Suprapubic skin (tissue), 4 donors: ENCODE results near the gene DUOXA2. TPM values are rescaled to one million over a fixed set of nuclear protein-coding genes. Genes with fewer than 3 reads are reported as not detected.

Experiments
- DNase-seq, 2 donors: peaks; one replicate each; pipeline ENCODE4 v3.0.0-alpha.2; 2019; ENCODE audit warnings: low spot score in 2 of 2
- H3K27ac ChIP-seq: fragments of 200-600 bp; sonication (generic); one replicate; pipeline ENCODE4 v1.5.1; 2019
- H3K27me3 ChIP-seq: fragments of 200-600 bp; sonication (generic); one replicate; pipeline ENCODE4 v1.5.1; 2019
- H3K36me3 ChIP-seq: fragments of 200-600 bp; sonication (generic); one replicate; pipeline ENCODE4 v1.5.1; 2019
- H3K4me1 ChIP-seq: fragments of 200-600 bp; sonication (generic); one replicate; pipeline ENCODE4 v1.5.1; 2019
- H3K4me3 ChIP-seq: fragments of 200-600 bp; sonication (generic); one replicate; pipeline ENCODE4 v1.5.1; 2019; ENCODE audit warnings: mild to moderate bottlenecking
- H3K9me3 ChIP-seq: fragments of 200-600 bp; sonication (generic); one replicate; pipeline ENCODE4 v1.5.1; 2019
- EP300 ChIP-seq: sonication (generic); formaldehyde crosslinking; IDR thresholded peaks from one replicate; pipeline ENCODE4 v1.6.1; 2017; ENCODE audit warnings: antibody characterized with exemption
- POLR2A ChIP-seq, 2 donors: fragments of 450-650 bp; IDR thresholded peaks; one replicate each; pipeline ENCODE4 v1.6.1; 2017; ENCODE audit warnings: antibody characterized with exemption in 2 of 2, mild to moderate bottlenecking in 2 of 2, moderate library complexity in 2 of 2
- POLR2AphosphoS5 ChIP-seq, 3 donors: sonication (generic); formaldehyde crosslinking; IDR thresholded peaks; one replicate each; pipeline ENCODE4 v1.6.1; 2017; ENCODE audit warnings: antibody characterized with exemption in 3 of 3
- WGBS: methylation state at CpG from one replicate; pipeline ENCODE4 v1.1.5; 2018; 5-methylcytosine and 5-hydroxymethylcytosine counted together
- total RNA-seq, 4 donors: library from RNA; depleted of rRNA; stranded (reverse); fragments of >200 nt; gene quantifications; one replicate each; pipeline ENCODE4 v1.1.0, GENCODE V29; 2016
- TF ChIP-seq, protein P1 (sequence below), 2 donors: fragments of 200-600 bp in 1 of 2; fragments of 450-650 bp in 1 of 2; sonication (generic) in 1 of 2; IDR thresholded peaks; one replicate each; pipeline ENCODE4 v1.5.1; 2016 to 2019; ENCODE audit warnings: antibody characterized with exemption in 2 of 2, mild to moderate bottlenecking in 1 of 2, moderate library complexity in 1 of 2

The DUOXA2 gene
- total RNA-seq, 4 donors from 2014 or later = not detected

DNA sequence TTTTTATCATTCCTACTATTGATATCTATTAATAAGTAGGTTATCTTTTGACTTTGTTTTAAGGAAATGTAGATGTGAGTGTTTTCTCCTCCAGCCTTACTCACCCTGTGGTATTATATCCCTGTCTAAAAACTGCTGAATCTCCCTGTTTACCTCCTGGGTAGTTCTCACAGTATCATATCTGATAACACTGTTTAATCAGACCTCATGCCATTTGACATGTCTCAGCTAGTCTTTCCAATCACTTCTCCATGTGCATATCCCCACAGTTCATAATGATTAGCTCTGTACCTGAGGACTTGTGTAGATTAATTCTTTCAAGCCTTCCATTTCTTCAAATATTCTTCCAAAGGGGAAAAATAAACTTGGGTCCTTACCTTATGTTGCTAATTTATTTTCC is 30.9 kb upstream of the DUOXA2 start:
- Histone ChIP-seq H3K9me3 (no peaks in the 10 kb centered on the region), H3K4me3 (no peak overlapping the region), H3K4me1 (peaks cover 5% of the 10 kb centered on the region), H3K36me3 (no peaks in the 10 kb centered on the region), H3K27ac (no peak overlapping the region), H3K27me3 (no peaks in the 10 kb centered on the region)
- no peak for DNase-seq
- TF ChIP-seq POLR2A (IDR thresholded peaks at IDR 0.05) = no peak
- TF ChIP-seq EP300 = no peak
- TF ChIP-seq, protein P1, sequence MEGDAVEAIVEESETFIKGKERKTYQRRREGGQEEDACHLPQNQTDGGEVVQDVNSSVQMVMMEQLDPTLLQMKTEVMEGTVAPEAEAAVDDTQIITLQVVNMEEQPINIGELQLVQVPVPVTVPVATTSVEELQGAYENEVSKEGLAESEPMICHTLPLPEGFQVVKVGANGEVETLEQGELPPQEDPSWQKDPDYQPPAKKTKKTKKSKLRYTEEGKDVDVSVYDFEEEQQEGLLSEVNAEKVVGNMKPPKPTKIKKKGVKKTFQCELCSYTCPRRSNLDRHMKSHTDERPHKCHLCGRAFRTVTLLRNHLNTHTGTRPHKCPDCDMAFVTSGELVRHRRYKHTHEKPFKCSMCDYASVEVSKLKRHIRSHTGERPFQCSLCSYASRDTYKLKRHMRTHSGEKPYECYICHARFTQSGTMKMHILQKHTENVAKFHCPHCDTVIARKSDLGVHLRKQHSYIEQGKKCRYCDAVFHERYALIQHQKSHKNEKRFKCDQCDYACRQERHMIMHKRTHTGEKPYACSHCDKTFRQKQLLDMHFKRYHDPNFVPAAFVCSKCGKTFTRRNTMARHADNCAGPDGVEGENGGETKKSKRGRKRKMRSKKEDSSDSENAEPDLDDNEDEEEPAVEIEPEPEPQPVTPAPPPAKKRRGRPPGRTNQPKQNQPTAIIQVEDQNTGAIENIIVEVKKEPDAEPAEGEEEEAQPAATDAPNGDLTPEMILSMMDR (IDR thresholded peaks at IDR 0.05) = no peak
- TF ChIP-seq POLR2AphosphoS5 (IDR thresholded peaks at IDR 0.05) = no peak

DNA sequence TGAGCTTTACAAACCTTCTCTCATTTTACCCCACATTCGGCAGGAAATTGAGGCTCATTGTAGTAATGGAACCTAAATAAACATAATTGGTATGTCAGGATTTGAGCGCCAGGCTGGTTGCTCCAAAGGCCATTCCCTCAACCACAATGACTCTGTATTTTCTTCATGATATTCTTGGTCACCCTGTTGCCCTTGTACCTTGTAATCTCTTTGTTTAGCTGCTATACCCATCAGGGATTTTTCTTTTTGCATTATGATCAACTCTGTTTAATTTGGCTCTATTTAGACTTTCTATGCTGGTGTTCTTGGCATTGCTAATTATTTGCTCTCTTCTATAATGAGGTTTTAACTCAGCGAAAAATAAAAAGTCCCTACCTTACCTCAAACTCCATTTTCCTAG is 30.0 kb upstream of the DUOXA2 start:
- Histone ChIP-seq H3K4me3 (no peak overlapping the region), H3K4me1 (peaks cover 5% of the 10 kb centered on the region), H3K9me3 (no peaks in the 10 kb centered on the region), H3K27ac (no peak overlapping the region), H3K27me3 (no peaks in the 10 kb centered on the region), H3K36me3 (no peaks in the 10 kb centered on the region)
- DNase-seq = no peak
- TF ChIP-seq EP300 = no peak
- WGBS = 72% methylated on average over 3 of the region's 3 CpGs

DNA sequence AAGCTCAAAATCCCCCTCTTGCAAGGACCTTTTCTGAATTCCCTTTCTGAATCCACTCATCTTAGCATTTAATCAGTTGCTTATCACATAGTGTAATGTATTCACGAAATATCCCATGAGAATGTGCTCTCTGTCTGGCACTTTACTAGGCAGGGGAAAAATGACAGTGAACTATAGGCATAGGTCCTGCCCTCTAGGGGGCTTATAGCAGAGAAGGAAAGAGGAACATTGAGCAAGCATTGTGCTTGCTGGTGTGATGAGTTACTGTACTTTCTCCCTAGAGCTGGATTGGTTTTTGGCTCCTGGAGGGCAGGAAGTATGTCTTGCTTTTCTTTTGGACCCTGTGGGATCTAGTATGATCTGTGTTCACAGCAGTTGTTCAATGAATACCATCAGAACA is 26.6 kb upstream of the DUOXA2 start:
- DNase-seq = no peak
- 100% methylated on average over 1 of the region's 1 CpG for WGBS
- Histone ChIP-seq H3K27ac (no peak overlapping the region), H3K4me1 (peaks cover 5% of the 10 kb centered on the region), H3K36me3 (no peaks in the 10 kb centered on the region), H3K4me3 (no peak overlapping the region), H3K27me3 (no peaks in the 10 kb centered on the region), H3K9me3 (no peaks in the 10 kb centered on the region)
- TF ChIP-seq, protein P1 (IDR thresholded peaks at IDR 0.05) = no peak
- no peak for TF ChIP-seq POLR2AphosphoS5 (IDR thresholded peaks at IDR 0.05)
- TF ChIP-seq POLR2A (IDR thresholded peaks at IDR 0.05) = no peak
- TF ChIP-seq EP300 = no peak

DNA sequence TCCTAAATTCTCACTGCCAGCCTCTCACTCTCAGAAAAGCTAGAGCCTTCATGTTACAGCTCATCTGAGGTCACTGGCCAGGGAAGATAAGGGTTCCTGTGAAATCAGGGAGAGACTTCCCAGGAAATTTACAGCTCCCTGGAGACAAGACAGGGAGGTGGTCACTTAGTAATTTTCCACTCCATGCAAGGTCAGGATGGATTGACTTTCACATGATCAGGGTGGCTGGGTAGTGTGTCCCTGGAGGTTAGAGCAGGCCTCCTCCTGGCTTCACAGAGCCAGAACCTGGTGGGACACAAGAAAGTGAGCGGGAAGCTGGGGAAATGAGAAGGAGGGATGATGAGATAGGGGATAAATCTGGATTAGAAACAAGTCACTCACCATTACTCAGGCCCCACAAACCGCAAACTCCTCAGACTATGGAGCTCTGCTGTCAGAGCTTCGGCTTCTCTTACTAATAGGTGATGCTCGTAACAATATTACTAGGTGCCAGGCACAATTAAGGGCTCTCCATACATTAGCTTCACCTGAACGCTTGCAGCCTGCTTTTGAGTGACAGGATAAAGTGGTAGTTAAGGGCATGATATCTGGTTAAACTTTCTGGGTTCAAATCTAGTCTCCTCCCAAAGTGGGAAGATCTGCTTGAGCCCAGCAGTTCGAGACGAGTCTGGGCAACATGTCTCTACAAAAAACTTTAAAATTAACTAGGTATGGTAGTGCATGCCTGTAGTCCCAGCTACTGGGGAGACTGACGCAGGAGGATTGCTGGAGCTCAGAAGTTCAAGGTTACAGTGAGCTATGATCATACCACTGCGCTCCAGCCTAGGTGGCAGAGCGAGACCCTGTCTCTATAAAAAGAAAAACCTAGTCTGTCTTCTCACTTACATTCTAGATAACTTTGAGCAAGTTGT is 25.1 kb upstream of the DUOXA2 start:
- Histone ChIP-seq H3K27ac (no peak overlapping the region), H3K4me3 (no peak overlapping the region), H3K36me3 (no peaks in the 10 kb centered on the region), H3K27me3 (no peaks in the 10 kb centered on the region), H3K4me1 (no peaks in the 10 kb centered on the region), H3K9me3 (no peaks in the 10 kb centered on the region)
- TF ChIP-seq POLR2A (IDR thresholded peaks at IDR 0.05) = no peak
- TF ChIP-seq POLR2AphosphoS5 (IDR thresholded peaks at IDR 0.05) = no peak
- TF ChIP-seq EP300 = no peak
- TF ChIP-seq, protein P1 (IDR thresholded peaks at IDR 0.05) = no peak
- DNase-seq = no peak
- WGBS = 82% methylated on average over 10 of the region's 10 CpGs

DNA sequence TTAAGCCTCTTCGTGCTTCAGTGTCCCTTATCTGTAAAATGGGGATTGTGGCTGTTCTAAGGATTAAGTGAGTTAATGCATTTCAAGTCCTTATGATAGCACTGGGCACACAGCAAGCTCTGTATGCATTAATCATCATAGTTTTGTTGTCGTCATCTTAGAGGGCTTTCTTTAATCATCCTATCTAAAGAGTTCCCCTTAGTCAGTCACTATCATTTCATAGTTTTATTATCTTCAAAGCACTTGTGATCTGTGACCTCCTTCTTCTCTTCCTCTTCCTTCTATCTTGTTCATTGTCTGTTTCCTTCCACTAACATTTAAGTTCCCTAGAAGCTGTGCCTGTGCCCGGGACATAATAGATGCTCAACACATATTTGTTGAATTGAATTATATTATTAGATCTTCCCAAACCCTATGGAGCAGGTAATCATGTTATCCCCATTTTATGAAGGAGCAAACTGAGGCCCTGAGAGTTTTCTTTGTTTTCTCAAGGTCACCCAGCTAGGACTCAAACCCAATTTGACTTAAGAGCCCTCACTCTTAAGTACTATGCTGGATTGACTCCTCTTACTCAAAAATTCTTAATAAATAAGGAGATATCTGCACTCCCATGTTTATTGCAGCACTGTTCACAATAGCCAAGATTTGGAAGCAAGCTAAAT is 24.3 kb upstream of the DUOXA2 start:
- Histone ChIP-seq H3K9me3 (no peaks in the 10 kb centered on the region), H3K27ac (no peak overlapping the region), H3K27me3 (no peaks in the 10 kb centered on the region), H3K36me3 (no peaks in the 10 kb centered on the region), H3K4me3 (no peak overlapping the region), H3K4me1 (no peaks in the 10 kb centered on the region)
- TF ChIP-seq EP300 (no peak), POLR2A (IDR thresholded peaks at IDR 0.05) (no peak), POLR2AphosphoS5 (IDR thresholded peaks at IDR 0.05) (no peak)
- WGBS = 74% methylated on average over 3 of the region's 3 CpGs
- DNase-seq = no peak

DNA sequence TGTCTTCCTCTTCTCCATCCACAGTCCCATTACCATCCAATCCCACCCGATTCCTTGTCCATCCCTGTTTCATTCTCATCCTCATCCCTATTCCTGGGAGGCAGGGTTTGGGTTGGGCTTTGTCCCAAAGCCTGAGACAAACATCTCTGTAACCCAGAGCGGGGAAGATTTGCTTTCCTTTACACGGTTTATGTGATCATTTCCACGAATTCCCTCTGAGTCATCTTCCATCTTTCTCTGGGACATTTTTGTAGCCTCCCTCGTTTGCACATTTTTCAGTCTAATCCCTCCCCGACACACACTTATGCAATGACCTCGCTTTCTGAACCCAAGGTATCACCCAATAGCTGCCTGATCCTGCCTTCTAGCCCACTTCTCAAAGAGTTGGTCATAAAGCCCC is 23.0 kb upstream of the DUOXA2 start:
- 61% methylated on average over 7 of the region's 7 CpGs for WGBS
- Histone ChIP-seq H3K27me3 (no peaks in the 10 kb centered on the region), H3K4me1 (no peaks in the 10 kb centered on the region), H3K9me3 (no peaks in the 10 kb centered on the region), H3K27ac (no peak overlapping the region), H3K36me3 (no peaks in the 10 kb centered on the region), H3K4me3 (no peak overlapping the region)
- TF ChIP-seq, protein P1 (IDR thresholded peaks at IDR 0.05) = no peak
- TF ChIP-seq EP300 = no peak
- TF ChIP-seq POLR2AphosphoS5 (IDR thresholded peaks at IDR 0.05) = no peak
- TF ChIP-seq POLR2A (IDR thresholded peaks at IDR 0.05) = no peak
- no peak for DNase-seq
